IPS-NIHi7 (cell line): Measurements from ENCODE around the gene TMEM209.
"Not testable (repeated sequence)": the region's sequence is repeated elsewhere in the genome, so short reads cannot be mapped to it uniquely, and the experiment has no call there.

Experiments
- DNase-seq: peaks from one replicate; pipeline ENCODE4 v3.0.0; 2012; ENCODE audit warnings: mixed read lengths; ENCODE audit errors: extremely low spot score

Gene TMEM209

GRCh38 chr7:130127404-130127803, 77.8 kb downstream of the TMEM209 start:
- DNase-seq, result no peak

- DNase-seq, result not testable (repeated sequence)
Measured at GRCh38 chr7:130126840-130127239, 78.4 kb downstream of the TMEM209 start.

GRCh38 chr7:130124711-130125110, 80.5 kb downstream of the TMEM209 start:
- DNase-seq, result no peak

GRCh38 chr7:130123501-130123900, 81.7 kb downstream of the TMEM209 start:
- DNase-seq, result no peak

GRCh38 chr7:130118801-130119200, 86.4 kb downstream of the TMEM209 start:
- DNase-seq, result no peak

GRCh38 chr7:130118294-130118693, 86.9 kb downstream of the TMEM209 start:
- no peak for DNase-seq

GRCh38 chr7:130114776-130115175, 90.4 kb downstream of the TMEM209 start:
- no peak for DNase-seq
